T-helper 2 cell (primary cell): ENCODE results near the gene CCDC92.

ENCODE experiments used
- DNase-seq, 5 experiments: peaks; one replicate each; pipeline versions ENCODE4 v3.0.0 to v3.0.0-alpha.2; 2012 to 2022

CCDC92 gene

GRCh38 chr12:124002021-124002644 lies 29.5 kb upstream of the CCDC92 start:
- DNase-seq = no peak

- DNase-seq = no peak
Observed at GRCh38 chr12:124001343-124001742, 28.7 kb upstream of the CCDC92 start.

- DNase-seq = no peak
Observed at GRCh38 chr12:124000111-124000510, 27.5 kb upstream of the CCDC92 start.

- DNase-seq = no peak
Observed at GRCh38 chr12:123998991-123999359, 26.3 kb upstream of the CCDC92 start.

GRCh38 chr12:123998344-123998990 lies 25.8 kb upstream of the CCDC92 start:
- no peak for DNase-seq

- no peak for DNase-seq
Observed at GRCh38 chr12:123997908-123998307, 25.3 kb upstream of the CCDC92 start.

- no peak for DNase-seq
Observed at GRCh38 chr12:123997033-123997822, 24.6 kb upstream of the CCDC92 start.

- DNase-seq = no peak
Observed at GRCh38 chr12:123996581-123996980, 23.9 kb upstream of the CCDC92 start.

GRCh38 chr12:123995023-123995748 lies 22.6 kb upstream of the CCDC92 start:
- DNase-seq = peak in 1 of 5 experiments; percentile 55

GRCh38 chr12:123992118-123992825 lies 19.6 kb upstream of the CCDC92 start:
- no peak for DNase-seq

GRCh38 chr12:123991372-123991951 lies 18.8 kb upstream of the CCDC92 start:
- DNase-seq = no peak

GRCh38 chr12:123990511-123990910 lies 17.9 kb upstream of the CCDC92 start:
- no peak for DNase-seq

- DNase-seq = no peak
Observed at GRCh38 chr12:123989753-123990152, 17.1 kb upstream of the CCDC92 start.

- no peak for DNase-seq
Observed at GRCh38 chr12:123989168-123989567, 16.5 kb upstream of the CCDC92 start.

GRCh38 chr12:123987022-123987421 lies 14.4 kb upstream of the CCDC92 start:
- DNase-seq = no peak

- DNase-seq = no peak
Observed at GRCh38 chr12:123986374-123986965, 13.8 kb upstream of the CCDC92 start.

GRCh38 chr12:123984903-123985302 lies 12.3 kb upstream of the CCDC92 start:
- DNase-seq = no peak

- DNase-seq = peak in 3 of 5 experiments; percentile 20 to 73 (median 21)
Observed at GRCh38 chr12:123983822-123984485, 11.3 kb upstream of the CCDC92 start.

- no peak for DNase-seq
Observed at GRCh38 chr12:123982269-123982668, 9.6 kb upstream of the CCDC92 start.

GRCh38 chr12:123979566-123979965 lies 6.9 kb upstream of the CCDC92 start:
- no peak for DNase-seq

- DNase-seq = no peak
Observed at GRCh38 chr12:123976227-123976826, 3.7 kb upstream of the CCDC92 start.
